Lower leg skin (tissue), 4 donors: ENCODE data around the gene SRP68. TPM values are rescaled to one million over a fixed set of nuclear protein-coding genes. Genes with fewer than 3 reads are reported as not detected.

Source experiments
- DNase-seq, 2 donors: peaks; one replicate each; pipeline ENCODE4 v3.0.0-alpha.2; 2019; ENCODE audit warnings: low spot score in 2 of 2
- H3K4me3 ChIP-seq: fragments of 200-600 bp; sonication (generic); 2 replicates; pipeline ENCODE4 v1.5.1; 2017; ENCODE audit warnings: mild to moderate bottlenecking, low read depth; ENCODE audit not compliant: poor library complexity, severe bottlenecking
- CTCF ChIP-seq, 3 donors: fragments of 450-650 bp; IDR thresholded peaks; one replicate each; pipeline ENCODE4 v1.5.1; 2016; ENCODE audit warnings: antibody characterized with exemption in 3 of 3, mild to moderate bottlenecking in 3 of 3, moderate library complexity in 2 of 3
- POLR2A ChIP-seq, 2 donors: fragments of 450-650 bp; IDR thresholded peaks; one replicate each; pipeline ENCODE4 v1.6.1; 2016 to 2017; ENCODE audit warnings: antibody characterized with exemption in 2 of 2, mild to moderate bottlenecking in 1 of 2, moderate library complexity in 1 of 2
- WGBS, 2 donors: methylation state at CpG; one replicate each; pipeline ENCODE4 v1.1.5; 2018; 5-methylcytosine and 5-hydroxymethylcytosine counted together
- intact Hi-C: fragments of 100-400 bp; cut with DNase I; formaldehyde crosslinking; loops from one replicate; pipeline ENCODE4 v1.15.0; 2023; ENCODE audit warnings: low total_unique reads
- total RNA-seq, 4 donors: library from RNA; depleted of rRNA; stranded (reverse); fragments of >200 nt; gene quantifications; one replicate each; pipeline ENCODE4 v1.1.0, GENCODE V29; 2016

The SRP68 gene
- total RNA-seq, 4 donors from 2014 or later: 67.2 to 76.5 (median 72.3) TPM

DNA sequence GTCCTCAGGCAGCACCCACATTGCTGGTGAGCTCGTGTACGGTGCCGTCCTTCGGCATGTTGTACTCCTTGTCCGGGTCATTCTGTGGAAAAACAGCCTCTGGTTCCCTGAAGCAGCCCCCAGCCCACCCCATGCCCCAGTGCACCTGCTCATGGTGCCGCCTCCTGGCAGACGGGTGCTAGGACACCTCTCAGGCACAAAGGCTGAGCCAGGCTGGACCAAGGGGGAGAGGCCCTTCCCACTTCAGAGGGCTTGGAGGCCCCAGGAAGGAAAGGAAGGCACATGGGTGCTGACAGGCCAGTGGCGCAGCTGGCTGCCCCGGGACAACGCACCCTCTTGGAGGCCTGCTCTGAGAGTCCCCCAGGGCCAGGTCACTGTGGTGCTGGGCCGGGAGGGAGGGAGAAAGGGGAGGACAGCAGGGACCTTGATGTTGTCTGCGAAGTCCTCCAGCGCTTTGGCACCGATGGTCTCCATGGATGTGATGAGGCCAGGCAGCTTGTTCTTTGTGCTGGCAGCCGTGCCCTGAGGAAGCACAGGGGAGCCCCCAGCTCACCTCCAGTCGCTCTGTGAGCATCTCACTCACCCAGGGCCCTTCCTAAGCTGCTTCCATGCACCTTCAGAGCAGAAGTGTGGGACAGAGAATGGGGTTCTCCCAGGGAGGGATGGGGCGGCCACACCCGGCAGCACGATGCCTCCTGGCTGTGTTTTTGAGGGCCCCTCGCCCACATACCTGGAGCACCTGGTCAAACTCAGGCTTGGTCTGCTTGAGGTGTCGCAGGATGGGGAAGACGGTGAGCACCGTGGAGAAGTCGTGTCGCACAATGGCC, 15.9 kb upstream of the SRP68 start:
- 88 to 93% methylated on average over 24 to 25 of the region's 25 CpGs for WGBS, 2 donors
- intact Hi-C loops: no loop called here
- DNase-seq: no peak
- H3K4me3 ChIP-seq: no peak overlapping the region
- TF ChIP-seq POLR2A (IDR thresholded peaks at IDR 0.05) (no peak), CTCF (IDR thresholded peaks at IDR 0.05) (no peak)

DNA sequence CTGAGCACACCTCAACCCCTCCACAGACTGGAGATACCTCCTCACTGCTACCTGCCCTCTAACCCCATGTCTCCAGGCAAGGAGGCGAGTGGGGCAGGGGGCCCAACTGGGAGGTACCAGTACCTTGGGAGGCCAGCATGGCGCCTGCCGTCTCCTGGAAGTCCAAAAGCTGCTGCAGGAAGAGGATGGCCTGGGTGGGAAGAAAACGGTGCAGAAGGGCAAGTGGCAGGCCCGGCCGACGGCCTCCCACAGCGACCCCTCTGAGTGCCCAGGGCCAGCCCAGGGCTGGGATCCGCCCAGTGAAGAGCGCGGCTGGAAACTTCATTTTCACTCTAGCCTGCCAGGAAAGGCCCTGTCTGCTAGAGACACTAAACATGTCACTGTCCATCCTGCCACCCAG, 15.2 kb upstream of the SRP68 start:
- DNase-seq: no peak
- TF ChIP-seq CTCF (IDR thresholded peaks at IDR 0.05) (no peak), POLR2A (IDR thresholded peaks at IDR 0.05) (no peak)
- WGBS, 2 donors: 89 to 95% methylated on average over 11 of the region's 11 CpGs
- H3K4me3 ChIP-seq: no peak overlapping the region
- intact Hi-C loops: no loop called here

GRCh38 chr17:76086384-76086783, 14.1 kb upstream of the SRP68 start:
- 94 to 97% methylated on average over 9 of the region's 9 CpGs for WGBS, 2 donors
- TF ChIP-seq CTCF (IDR thresholded peaks at IDR 0.05) (no peak), POLR2A (IDR thresholded peaks at IDR 0.05) (no peak)
- H3K4me3 ChIP-seq: no peak overlapping the region
- DNase-seq: no peak
- intact Hi-C loops: no loop called here

DNA sequence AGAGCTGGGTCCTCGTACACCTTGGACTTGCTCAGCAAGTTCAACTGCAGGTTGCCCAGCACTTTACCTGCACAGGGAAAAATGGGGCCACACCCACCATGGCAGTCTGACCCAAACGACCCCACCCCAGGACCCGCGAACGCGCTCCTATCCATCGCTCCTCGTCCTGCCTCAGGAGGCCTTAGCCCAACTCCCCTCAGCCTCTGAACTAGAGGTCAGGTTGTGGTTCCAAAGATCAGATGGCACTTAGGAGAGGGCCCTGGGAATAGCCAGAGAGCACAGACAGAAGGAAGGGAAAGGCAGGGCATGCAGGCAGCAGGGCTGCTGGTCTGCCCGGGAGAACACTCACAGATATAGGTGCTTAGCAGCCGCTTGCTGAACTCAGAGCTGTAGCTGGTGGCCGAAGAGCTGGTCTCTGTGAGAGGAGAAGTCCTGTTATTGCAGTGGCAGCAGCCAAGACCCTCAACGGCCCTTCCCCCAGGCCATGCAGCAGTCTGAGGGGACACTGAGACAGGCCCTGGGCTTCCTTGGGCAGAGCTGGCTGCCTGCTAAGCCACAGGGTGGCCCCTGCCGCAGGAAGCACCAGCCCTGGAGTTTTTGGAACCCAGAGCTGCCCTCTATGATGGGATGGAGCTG, 13.5 kb upstream of the SRP68 start:
- DNase-seq: no peak
- H3K4me3 ChIP-seq: no peak overlapping the region
- intact Hi-C loops: no loop called here
- TF ChIP-seq CTCF (IDR thresholded peaks at IDR 0.05) (no peak), POLR2A (IDR thresholded peaks at IDR 0.05) (no peak)
- WGBS, 2 donors: 88 to 89% methylated on average over 13 of the region's 13 CpGs

DNA sequence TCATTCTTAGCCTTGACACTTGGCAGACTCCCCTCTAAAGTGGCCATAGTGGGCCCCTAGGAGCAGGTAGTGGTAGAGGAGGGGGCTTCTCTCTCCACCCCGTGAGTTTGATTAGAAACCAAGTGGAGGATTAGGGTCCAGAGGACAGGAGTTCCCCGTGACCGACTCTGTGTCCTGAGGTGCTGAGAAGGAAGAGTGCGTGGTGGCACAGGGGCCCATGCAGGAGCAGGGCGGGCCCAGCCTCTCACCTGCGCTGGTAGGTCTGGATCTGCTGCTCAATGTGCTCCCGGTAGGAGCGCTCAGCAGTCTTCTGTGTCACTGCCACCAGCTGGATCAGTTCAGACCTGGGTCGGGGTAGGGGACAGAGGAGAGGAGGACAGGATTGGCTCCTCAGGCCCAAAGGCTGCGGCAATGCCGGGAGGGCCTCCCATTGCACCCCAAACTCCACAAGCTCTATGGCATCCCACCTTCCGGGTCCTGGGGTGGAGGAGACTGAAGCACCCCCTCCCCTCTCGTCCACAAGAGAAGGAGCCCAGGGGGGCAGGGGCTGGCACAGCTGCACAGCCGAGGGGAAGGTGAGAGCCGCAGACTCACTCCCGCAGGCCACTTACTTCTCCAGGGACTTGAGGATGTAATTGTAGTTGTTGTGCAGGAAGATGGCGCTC, 12.9 kb upstream of the SRP68 start:
- H3K4me3 ChIP-seq: no peak overlapping the region
- intact Hi-C loops: no loop called here
- TF ChIP-seq POLR2A (IDR thresholded peaks at IDR 0.05) (no peak), CTCF (IDR thresholded peaks at IDR 0.05) (no peak)
- DNase-seq: no peak
- 77 to 79% methylated on average over 15 to 17 of the region's 17 CpGs for WGBS, 2 donors
